Transverse colon (tissue), 4 donors: ENCODE results near the gene SLX4.

Experiments
- CTCF ChIP-seq, 5 experiments: fragments of 200-600 bp in 3 of 5; fragments of 450-650 bp in 2 of 5; sonication (generic) in 3 of 5; IDR thresholded peaks; 1 replicate in 2 of 5; 2 replicates in 3 of 5; pipeline ENCODE4 v1.5.1; 2016 to 2017; ENCODE audit warnings: antibody characterized with exemption in 5 of 5, inconsistent platforms in 3 of 5, mild to moderate bottlenecking in 2 of 5, moderate library complexity in 1 of 5
- EP300 ChIP-seq: sonication (generic); formaldehyde crosslinking; IDR thresholded peaks from one replicate; pipeline ENCODE4 v1.6.1; 2017; ENCODE audit warnings: antibody characterized with exemption, low read depth
- POLR2A ChIP-seq: fragments of 450-650 bp; IDR thresholded peaks from one replicate; pipeline ENCODE4 v1.6.1; 2016; ENCODE audit warnings: antibody characterized with exemption, mild to moderate bottlenecking, moderate library complexity
- POLR2AphosphoS5 ChIP-seq, 3 donors: sonication (generic); formaldehyde crosslinking; IDR thresholded peaks; one replicate each; pipeline ENCODE4 v1.6.1; 2016; ENCODE audit warnings: antibody characterized with exemption in 3 of 3

- TF ChIP-seq CTCF (IDR thresholded peaks at IDR 0.05), result no peak
- no peak for TF ChIP-seq EP300
- no peak for TF ChIP-seq POLR2A
- no peak for TF ChIP-seq POLR2AphosphoS5 (IDR thresholded peaks at IDR 0.05)
Observed at GRCh38 chr16:3640207-3640606, 28.8 kb upstream of the SLX4 start.
